Esophagus squamous epithelium (tissue), 4 donors: ENCODE data around the gene ACTL7A.

ENCODE experiments used
- POLR2A ChIP-seq, 4 donors: fragments of 450-650 bp; IDR thresholded peaks; one replicate each; pipeline ENCODE4 v1.6.1; 2017; ENCODE audit warnings: antibody characterized with exemption in 4 of 4, mild to moderate bottlenecking in 4 of 4, moderate library complexity in 3 of 4
- TF ChIP-seq, protein P1 (sequence below), 6 experiments: fragments of 450-650 bp in 4 of 6; fragments of 200-600 bp in 2 of 6; sonication (generic) in 2 of 6; IDR thresholded peaks; one replicate each; pipeline ENCODE4 v1.5.1; 2016 to 2019; ENCODE audit warnings: antibody characterized with exemption in 6 of 6, mild to moderate bottlenecking in 4 of 6, moderate library complexity in 4 of 6

DNA sequence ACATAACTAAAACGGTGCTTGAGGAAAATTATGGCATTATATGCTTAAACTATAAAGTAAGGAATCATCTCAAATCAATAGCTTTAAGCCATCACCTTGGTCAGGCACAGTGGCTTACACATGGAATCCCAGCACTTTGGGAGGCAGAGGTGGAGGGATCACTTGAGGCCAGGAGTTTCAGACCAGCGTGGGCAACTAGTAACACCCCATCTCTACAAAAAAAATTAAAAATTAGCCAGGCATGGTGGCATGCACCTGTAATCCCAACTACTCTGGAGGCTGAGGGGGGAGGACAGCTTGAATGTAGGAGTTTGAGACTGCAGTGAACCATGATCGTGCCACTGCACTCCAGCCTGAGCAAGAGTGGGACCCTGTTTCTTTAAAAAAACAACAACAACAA, 22.6 kb downstream of the ACTL7A start:
- TF ChIP-seq, protein P1, sequence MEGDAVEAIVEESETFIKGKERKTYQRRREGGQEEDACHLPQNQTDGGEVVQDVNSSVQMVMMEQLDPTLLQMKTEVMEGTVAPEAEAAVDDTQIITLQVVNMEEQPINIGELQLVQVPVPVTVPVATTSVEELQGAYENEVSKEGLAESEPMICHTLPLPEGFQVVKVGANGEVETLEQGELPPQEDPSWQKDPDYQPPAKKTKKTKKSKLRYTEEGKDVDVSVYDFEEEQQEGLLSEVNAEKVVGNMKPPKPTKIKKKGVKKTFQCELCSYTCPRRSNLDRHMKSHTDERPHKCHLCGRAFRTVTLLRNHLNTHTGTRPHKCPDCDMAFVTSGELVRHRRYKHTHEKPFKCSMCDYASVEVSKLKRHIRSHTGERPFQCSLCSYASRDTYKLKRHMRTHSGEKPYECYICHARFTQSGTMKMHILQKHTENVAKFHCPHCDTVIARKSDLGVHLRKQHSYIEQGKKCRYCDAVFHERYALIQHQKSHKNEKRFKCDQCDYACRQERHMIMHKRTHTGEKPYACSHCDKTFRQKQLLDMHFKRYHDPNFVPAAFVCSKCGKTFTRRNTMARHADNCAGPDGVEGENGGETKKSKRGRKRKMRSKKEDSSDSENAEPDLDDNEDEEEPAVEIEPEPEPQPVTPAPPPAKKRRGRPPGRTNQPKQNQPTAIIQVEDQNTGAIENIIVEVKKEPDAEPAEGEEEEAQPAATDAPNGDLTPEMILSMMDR (IDR thresholded peaks at IDR 0.05) = no peak
- TF ChIP-seq POLR2A (IDR thresholded peaks at IDR 0.05) = no peak
